ENCODE data around the gene SNAPC2.
"Not testable (repeated sequence)": the region's sequence is repeated elsewhere in the genome, so short reads cannot be mapped to it uniquely, and the experiment has no call there.

SNAPC2 gene

DNA sequence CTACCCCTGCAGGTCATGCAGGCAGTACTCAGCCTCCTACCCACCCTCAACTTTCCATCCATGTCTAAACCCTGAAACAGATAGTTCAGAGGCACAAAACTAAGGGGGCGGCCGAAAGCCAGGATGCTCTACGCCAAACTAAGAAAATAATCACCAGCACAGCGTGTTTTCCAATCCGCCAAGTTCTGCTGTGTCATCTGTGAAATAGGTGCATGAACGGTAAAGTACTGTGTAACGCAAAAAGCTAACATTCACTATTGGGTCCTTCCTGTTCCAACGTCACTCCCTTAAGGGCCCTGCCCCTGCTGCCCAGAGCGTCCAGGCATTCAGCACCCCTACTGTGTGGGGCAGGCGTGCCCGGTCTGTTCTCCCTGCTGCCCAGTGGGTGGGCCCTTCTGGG is 35.6 kb downstream of the SNAPC2 start:
- no peaks in the 10 kb centered on the region for H3K4me1 Mint-ChIP-seq

GRCh38 chr19:7959211-7959610 is 39.1 kb downstream of the SNAPC2 start:
- peak overlapping the region; percentile 23 for H3K27ac Mint-ChIP-seq
- H3K4me1 Mint-ChIP-seq: no peaks in the 10 kb centered on the region
- no peaks in the 10 kb centered on the region for H3K9me3 Mint-ChIP-seq
- H3K4me3 Mint-ChIP-seq: no peak overlapping the region
- H3K27me3 Mint-ChIP-seq: no peaks in the 10 kb centered on the region
- peaks cover 4% of the 10 kb centered on the region for H3K36me3 Mint-ChIP-seq

More for the DNA sequence above, 35.6 kb downstream of the SNAPC2 start:
- Mint-ChIP-seq H3K27me3 (no peaks in the 10 kb centered on the region), H3K27ac (no peak overlapping the region), H3K36me3 (peaks cover 2% of the 10 kb centered on the region), H3K9me3 (no peaks in the 10 kb centered on the region), H3K4me3 (no peak overlapping the region)

- H3K27me3 Mint-ChIP-seq, H3K36me3 Mint-ChIP-seq, H3K4me1 Mint-ChIP-seq, H3K4me3 Mint-ChIP-seq, H3K27ac Mint-ChIP-seq, H3K9me3 Mint-ChIP-seq: not testable (repeated sequence)
These were observed 40.9 kb downstream of the SNAPC2 start for GRCh38 chr19:7961082-7961481.

- H3K9me3 Mint-ChIP-seq: no peaks in the 10 kb centered on the region
- peaks cover 5% of the 10 kb centered on the region for H3K36me3 Mint-ChIP-seq
- H3K27ac Mint-ChIP-seq: no peak overlapping the region
- H3K4me3 Mint-ChIP-seq: no peak overlapping the region
- no peaks in the 10 kb centered on the region for H3K27me3 Mint-ChIP-seq
- no peaks in the 10 kb centered on the region for H3K4me1 Mint-ChIP-seq
These were observed 41.9 kb downstream of the SNAPC2 start for GRCh38 chr19:7961920-7962626.

GRCh38 chr19:7962644-7963268 is 42.6 kb downstream of the SNAPC2 start:
- Mint-ChIP-seq H3K36me3 (peaks cover 5% of the 10 kb centered on the region), H3K9me3 (no peaks in the 10 kb centered on the region), H3K4me3 (no peak overlapping the region), H3K4me1 (no peaks in the 10 kb centered on the region), H3K27ac (no peak overlapping the region), H3K27me3 (no peaks in the 10 kb centered on the region)

- no peak overlapping the region for H3K27ac Mint-ChIP-seq
- H3K4me3 Mint-ChIP-seq: no peak overlapping the region
- no peaks in the 10 kb centered on the region for H3K9me3 Mint-ChIP-seq
- H3K27me3 Mint-ChIP-seq: no peaks in the 10 kb centered on the region
- H3K4me1 Mint-ChIP-seq: no peaks in the 10 kb centered on the region
- H3K36me3 Mint-ChIP-seq: peaks cover 5% of the 10 kb centered on the region
These were observed 43.4 kb downstream of the SNAPC2 start for GRCh38 chr19:7963566-7963965.

DNA sequence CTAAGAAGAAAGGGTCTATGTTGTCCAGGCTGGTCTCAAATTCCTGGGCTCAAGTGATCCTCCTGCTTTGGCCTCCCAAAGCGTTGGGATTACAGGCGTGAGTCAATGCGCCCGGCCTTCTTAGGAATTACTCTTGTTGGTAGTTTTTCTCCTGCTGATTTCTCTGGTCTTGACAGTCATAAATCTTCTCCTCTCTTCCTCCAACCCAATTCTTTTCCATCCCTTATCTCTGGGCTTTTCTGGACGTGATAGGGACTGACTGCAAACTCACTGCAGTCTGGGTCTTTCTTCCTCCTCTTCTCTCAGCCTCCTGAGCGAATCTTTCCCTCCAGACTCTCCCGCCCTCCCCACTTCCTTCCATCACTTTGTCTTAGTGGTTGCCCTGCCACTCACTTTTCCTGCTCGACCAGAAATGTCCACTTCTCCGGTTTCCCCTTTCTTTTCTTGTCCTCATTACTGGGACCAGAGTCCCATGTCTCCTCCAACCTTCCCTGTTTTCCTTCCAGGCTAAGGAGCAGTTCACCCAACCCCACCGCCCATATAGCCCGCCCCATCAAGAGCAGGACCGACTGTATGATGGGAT is 45.2 kb downstream of the SNAPC2 start:
- no peaks in the 10 kb centered on the region for H3K4me1 Mint-ChIP-seq
- no peaks in the 10 kb centered on the region for H3K9me3 Mint-ChIP-seq
- no peak overlapping the region for H3K27ac Mint-ChIP-seq
- no peak overlapping the region for H3K4me3 Mint-ChIP-seq
- peaks cover 5% of the 10 kb centered on the region for H3K36me3 Mint-ChIP-seq
- no peaks in the 10 kb centered on the region for H3K27me3 Mint-ChIP-seq

DNA sequence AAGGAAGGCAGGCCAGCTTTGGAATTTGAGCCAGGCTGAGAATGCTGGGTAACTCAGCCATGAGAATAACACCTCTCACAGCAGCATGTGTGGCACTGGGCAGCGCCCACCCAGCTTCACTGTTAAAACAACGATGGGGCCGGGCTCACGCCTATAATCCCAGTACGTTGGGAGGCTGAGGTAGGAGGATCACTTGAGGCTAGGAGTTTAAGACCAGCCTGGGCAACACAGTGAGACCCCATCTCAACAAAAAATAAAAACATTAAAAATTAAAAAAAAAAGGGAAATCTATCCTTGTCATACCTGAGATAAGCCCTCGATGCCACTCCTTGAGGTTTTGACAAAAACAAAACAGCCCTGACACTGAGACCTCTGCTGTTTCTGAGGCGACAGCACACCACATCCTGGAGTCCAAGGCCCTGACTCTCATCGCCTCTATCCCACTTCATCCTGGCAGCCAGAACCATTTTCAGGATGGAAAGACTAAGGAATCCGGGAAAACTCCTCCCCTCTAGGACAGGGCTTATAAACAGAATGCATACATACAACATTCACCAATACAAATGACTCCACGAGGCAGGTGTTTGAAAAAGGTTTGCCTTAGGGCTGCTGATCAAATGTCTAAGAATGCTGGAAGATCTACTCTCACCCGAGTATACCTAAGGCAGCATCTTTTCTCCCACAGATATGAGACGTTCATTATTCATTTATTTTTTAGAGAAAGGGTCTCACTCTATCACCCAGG is 46.0 kb downstream of the SNAPC2 start:
- Mint-ChIP-seq H3K36me3 (peaks cover 5% of the 10 kb centered on the region), H3K27me3 (no peaks in the 10 kb centered on the region), H3K4me1 (no peaks in the 10 kb centered on the region), H3K9me3 (no peaks in the 10 kb centered on the region), H3K27ac (peak overlapping the region; percentile 62), H3K4me3 (no peak overlapping the region)

DNA sequence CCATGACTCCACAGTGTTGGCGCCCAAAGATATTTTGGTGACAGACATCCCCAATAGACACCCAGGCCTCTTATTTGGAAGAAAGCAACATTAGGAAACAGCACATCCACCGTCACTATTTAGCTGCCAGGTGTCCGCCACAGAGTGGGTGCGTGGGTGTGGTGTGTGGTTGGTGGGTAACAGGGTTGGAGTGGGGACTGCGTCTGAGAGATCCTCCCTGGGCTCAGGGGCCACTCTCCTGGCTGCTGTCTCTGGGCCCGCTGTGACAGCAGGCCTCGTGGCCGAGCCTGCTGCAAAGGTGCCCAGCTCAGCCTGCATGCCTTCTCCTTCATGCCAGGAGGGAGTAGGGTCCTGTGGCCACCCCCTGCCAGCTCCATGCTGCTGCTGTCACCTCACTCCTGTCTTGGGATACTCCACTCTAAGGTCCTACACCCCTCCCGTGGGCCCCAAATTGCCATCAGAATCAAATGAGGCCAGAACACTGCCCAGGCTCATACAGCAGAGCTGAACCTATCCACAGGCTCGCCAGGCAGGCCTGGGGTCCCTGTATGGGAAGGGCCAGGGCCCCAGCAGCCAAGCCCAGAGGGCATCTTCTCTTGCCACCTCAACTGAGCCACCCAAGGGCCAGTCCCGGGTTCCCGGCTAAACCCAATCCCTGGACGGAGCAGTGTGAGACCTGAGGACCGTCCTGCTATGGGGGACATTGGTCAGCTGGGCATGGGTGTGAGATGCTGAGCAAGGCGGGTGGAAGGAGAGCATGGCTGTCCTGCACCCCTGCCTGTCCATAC is 48.1 kb downstream of the SNAPC2 start:
- Mint-ChIP-seq H3K9me3 (no peaks in the 10 kb centered on the region), H3K27ac (no peak overlapping the region), H3K36me3 (peaks cover 4% of the 10 kb centered on the region), H3K4me1 (no peaks in the 10 kb centered on the region), H3K27me3 (no peaks in the 10 kb centered on the region), H3K4me3 (no peak overlapping the region)

GRCh38 chr19:7968796-7969554 is 48.8 kb downstream of the SNAPC2 start:
- no peak overlapping the region for H3K27ac Mint-ChIP-seq
- peaks cover 4% of the 10 kb centered on the region for H3K36me3 Mint-ChIP-seq
- no peak overlapping the region for H3K4me3 Mint-ChIP-seq
- no peaks in the 10 kb centered on the region for H3K27me3 Mint-ChIP-seq
- H3K9me3 Mint-ChIP-seq: no peaks in the 10 kb centered on the region
- no peaks in the 10 kb centered on the region for H3K4me1 Mint-ChIP-seq

GRCh38 chr19:7969555-7969939 is 49.4 kb downstream of the SNAPC2 start:
- Mint-ChIP-seq H3K4me1 (no peaks in the 10 kb centered on the region), H3K36me3 (peaks cover 4% of the 10 kb centered on the region), H3K27me3 (no peaks in the 10 kb centered on the region), H3K4me3 (no peak overlapping the region), H3K9me3 (no peaks in the 10 kb centered on the region), H3K27ac (no peak overlapping the region)

- Mint-ChIP-seq H3K27me3 (no peaks in the 10 kb centered on the region), H3K36me3 (no peaks in the 10 kb centered on the region), H3K4me1 (no peaks in the 10 kb centered on the region), H3K27ac (no peak overlapping the region), H3K4me3 (no peak overlapping the region), H3K9me3 (no peaks in the 10 kb centered on the region)
These were observed 50.7 kb downstream of the SNAPC2 start for GRCh38 chr19:7970716-7971448.

DNA sequence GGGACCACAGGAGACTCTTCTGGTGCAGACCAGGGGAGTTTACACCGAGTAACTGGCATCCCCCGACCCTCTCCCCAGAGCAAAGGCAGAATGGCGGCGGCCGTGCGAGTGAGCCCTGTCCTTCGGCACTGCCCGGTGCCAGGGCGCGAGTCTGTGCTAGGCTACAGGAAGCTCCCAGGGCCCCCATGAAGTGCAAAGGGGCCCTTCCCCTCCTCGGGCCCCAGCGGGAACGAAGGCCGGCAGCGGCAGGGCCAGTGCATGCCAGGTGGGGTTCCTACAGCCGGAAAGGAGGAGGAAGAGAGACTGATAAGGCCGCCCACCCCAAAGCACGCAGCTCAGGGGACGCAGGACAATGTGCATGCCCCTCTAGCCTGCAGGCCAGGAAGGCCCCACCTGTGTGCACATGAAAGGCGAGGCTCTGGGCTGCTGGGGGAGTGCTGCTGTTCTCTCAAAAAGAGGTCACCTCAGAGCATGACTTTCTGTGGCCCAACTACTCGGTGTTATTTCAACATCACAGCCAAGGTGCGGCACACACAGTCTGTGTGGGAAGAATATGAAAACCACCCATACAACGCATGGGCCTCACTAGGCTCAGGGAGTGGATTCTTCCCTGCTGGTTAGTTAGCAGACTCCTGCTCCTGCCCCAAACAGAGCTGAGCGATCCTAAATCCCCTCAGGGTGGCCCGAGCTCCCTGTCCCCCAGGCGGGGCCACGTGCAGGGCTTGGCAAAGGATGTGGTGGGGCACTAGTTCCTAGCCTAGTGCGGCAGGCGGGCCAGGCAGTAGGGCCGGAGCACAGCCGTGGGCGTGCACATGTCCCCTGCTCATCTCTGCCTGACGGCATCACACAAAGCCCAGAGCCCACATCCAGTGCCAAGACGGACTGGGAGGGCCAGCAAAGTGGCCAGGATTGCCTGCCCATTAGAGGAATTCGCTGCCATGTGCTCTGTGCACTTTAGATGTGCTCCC is 51.7 kb downstream of the SNAPC2 start:
- Mint-ChIP-seq H3K4me3 (no peak overlapping the region), H3K27ac (no peak overlapping the region), H3K4me1 (no peaks in the 10 kb centered on the region), H3K9me3 (no peaks in the 10 kb centered on the region), H3K27me3 (no peaks in the 10 kb centered on the region), H3K36me3 (no peaks in the 10 kb centered on the region)
